IMR-90 (cell line): ENCODE measurements around the gene OR1C1. TPM values are rescaled to one million over a fixed set of nuclear protein-coding genes. Genes with fewer than 3 reads are reported as not detected.
"Not testable (repeated sequence)": the region's sequence is repeated elsewhere in the genome, so short reads cannot be mapped to it uniquely, and the experiment has no call there.

Experiments
- ATAC-seq: fragments of 200-7000 bp; cut with Tn5 transposase; 2 replicates; pipeline ENCODE4 v1.9.1; 2020; ENCODE audit warnings: low read depth, mild to moderate bottlenecking, moderate library complexity
- BruUV-seq: library from RNA; stranded (reverse); fragments of 400-500 nt; replicated peaks from 2 replicates; lab custom pipeline; 2021; lab: Mats Ljungman, UMichigan
- CTCF ChIA-PET: fragments of 300-600 bp; formaldehyde crosslinking; extraction: SDS; loops from one replicate; lab custom pipeline; 2021; ENCODE audit warnings: antibody characterized with exemption; lab: Yijun Ruan, JAX
- POLR2A ChIA-PET: fragments of 300-600 bp; sonication (Branson Sonifier 250); formaldehyde crosslinking; loops from one replicate; lab custom pipeline; 2022; ENCODE audit warnings: antibody characterized with exemption; ENCODE audit not compliant: unreplicated experiment; lab: Charles Lee
- DNase-seq: peaks from one replicate; pipeline ENCODE4 v3.0.0; 2013
- H2AFZ ChIP-seq: replicated peaks from 2 replicates; pipeline ENCODE3; 2013; ENCODE audit warnings: low read length, mild to moderate bottlenecking; ENCODE audit not compliant: poor library complexity
- H2AK5ac ChIP-seq: 2 replicates; pipeline ENCODE4 v1.6.1; 2013; ENCODE audit warnings: low read depth, low read length, inconsistent platforms
- H2AK9ac ChIP-seq: replicated peaks from 2 replicates; pipeline ENCODE3; 2013; ENCODE audit warnings: mild to moderate bottlenecking, low read depth, low read length, moderate library complexity; ENCODE audit not compliant: poor library complexity
- H2BK120ac ChIP-seq: 2 replicates; pipeline ENCODE4 v1.6.1; 2013; ENCODE audit warnings: low read depth, low read length, inconsistent platforms
- H2BK15ac ChIP-seq: 3 replicates; pipeline ENCODE4 v1.6.1; 2013; ENCODE audit warnings: low read depth, low read length, inconsistent platforms
- H2BK20ac ChIP-seq: 2 replicates; pipeline ENCODE4 v1.6.1; 2013; ENCODE audit warnings: low read depth, mild to moderate bottlenecking, inconsistent platforms, low read length, moderate library complexity
- H2BK5ac ChIP-seq: 2 replicates; pipeline ENCODE4 v1.6.1; 2013; ENCODE audit warnings: mild to moderate bottlenecking, low read depth, low read length, inconsistent platforms; ENCODE audit not compliant: poor library complexity, severe bottlenecking
- H3K14ac ChIP-seq: replicated peaks from 2 replicates; pipeline ENCODE4 v1.6.1; 2013; ENCODE audit warnings: low read depth, low read length, inconsistent platforms
- H3K18ac ChIP-seq: 2 replicates; pipeline ENCODE4 v1.6.1; 2013; ENCODE audit warnings: low read depth, low read length, control low read depth
- H3K23ac ChIP-seq: 2 replicates; pipeline ENCODE4 v1.6.1; 2013; ENCODE audit warnings: low read depth, low read length, inconsistent platforms
- H3K27ac ChIP-seq: 2 replicates; pipeline ENCODE4 v1.5.1; 2013; ENCODE audit warnings: mild to moderate bottlenecking, control low read depth, low read length; ENCODE audit not compliant: insufficient read depth
- H3K27me3 ChIP-seq: 2 replicates; pipeline ENCODE4 v1.6.1; 2013; ENCODE audit warnings: low read length; ENCODE audit not compliant: control insufficient read depth, insufficient read depth
- H3K36me3 ChIP-seq: 2 replicates; pipeline ENCODE4 v1.6.1; 2013; ENCODE audit warnings: low read length, mixed read lengths; ENCODE audit not compliant: control insufficient read depth, insufficient read depth
- H3K4ac ChIP-seq: 2 replicates; pipeline ENCODE4 v1.6.1; 2013; ENCODE audit warnings: low read depth, low read length, inconsistent platforms
- H3K4me1 ChIP-seq: 2 replicates; pipeline ENCODE4 v1.6.1; 2013; ENCODE audit warnings: low read length, mixed read lengths; ENCODE audit not compliant: control insufficient read depth, insufficient read depth
- H3K4me2 ChIP-seq: 2 replicates; pipeline ENCODE4 v1.6.1; 2013; ENCODE audit warnings: low read depth, mild to moderate bottlenecking, control low read depth, low read length, moderate library complexity
- H3K4me3 ChIP-seq: 2 replicates; pipeline ENCODE4 v1.5.1; 2013; ENCODE audit warnings: low read depth, mild to moderate bottlenecking, control low read depth, low read length, moderate library complexity; ENCODE audit not compliant: insufficient read depth
- H3K56ac ChIP-seq: 2 replicates; pipeline ENCODE4 v1.6.1; 2013; ENCODE audit warnings: low read length, inconsistent platforms; ENCODE audit not compliant: insufficient read depth; ENCODE audit errors: extremely low read depth
- H3K79me1 ChIP-seq, 2 experiments: 2 replicates each; pipeline ENCODE4 v1.6.1; 2013; ENCODE audit warnings: low read length in 2 of 2, inconsistent platforms in 1 of 2, low read depth in 1 of 2
- H3K9ac ChIP-seq: 2 replicates; pipeline ENCODE4 v1.6.1; 2013; ENCODE audit warnings: low read depth, low read length, control low read depth
- H3K9me1 ChIP-seq: 2 replicates; pipeline ENCODE4 v1.6.1; 2013; ENCODE audit warnings: low read length, inconsistent platforms; ENCODE audit not compliant: insufficient read depth
- H3K9me3 ChIP-seq: 2 replicates; pipeline ENCODE4 v1.6.1; 2013; ENCODE audit warnings: low read length; ENCODE audit not compliant: control insufficient read depth, insufficient read depth
- H4K20me1 ChIP-seq: 2 replicates; pipeline ENCODE4 v1.6.1; 2013; ENCODE audit warnings: low read length, inconsistent platforms; ENCODE audit not compliant: insufficient read depth
- H4K5ac ChIP-seq: 2 replicates; pipeline ENCODE4 v1.6.1; 2013; ENCODE audit warnings: mild to moderate bottlenecking, low read depth, low read length, control low read depth
- H4K8ac ChIP-seq, 2 experiments: 2 replicates each; pipeline ENCODE4 v1.6.1; 2013; ENCODE audit warnings: low read depth in 2 of 2, low read length in 2 of 2, control low read depth in 1 of 2, inconsistent platforms in 1 of 2
- H4K91ac ChIP-seq: 2 replicates; pipeline ENCODE4 v1.6.1; 2013; ENCODE audit warnings: low read depth, low read length, inconsistent platforms; ENCODE audit not compliant: insufficient read depth
- MXI1 ChIP-seq: IDR thresholded peaks from 2 replicates; pipeline ENCODE4 v1.6.1; 2012; ENCODE audit warnings: low read depth, mild to moderate bottlenecking, low read length, moderate library complexity, borderline replicate concordance
- SMC3 ChIP-seq: fragments of 150-350 bp; IDR thresholded peaks from 2 replicates; pipeline ENCODE4 v1.6.1; 2016; ENCODE audit warnings: low read depth, mild to moderate bottlenecking, antibody characterized with exemption, low read length, moderate library complexity
- WGBS, 2 experiments: methylation state at CpG; one replicate each; pipeline versions ENCODE4 v1.1.5 to v1.1.7; 2013; ENCODE audit warnings: missing lambda C conversion rate in 2 of 2; ENCODE audit not compliant: insufficient read length in 1 of 2; ENCODE audit errors: extremely low coverage in 2 of 2; 5-methylcytosine and 5-hydroxymethylcytosine counted together
- dilution Hi-C: fragments of 300-500 bp; cut with HindIII; formaldehyde crosslinking; loops from one replicate; pipeline ENCODE4 v1.14.3; 2018; ENCODE audit warnings: low sequenced_read_pairs; ENCODE audit not compliant: unreplicated experiment
- in situ Hi-C: fragments of 300-500 bp; cut with MboI; formaldehyde crosslinking; loops from 3 replicates; pipeline ENCODE4 v1.14.3; 2019; ENCODE audit warnings: low sequenced_read_pairs, inconsistent platforms, mixed read lengths
- intact Hi-C: fragments of 100-400 bp; cut with micrococcal nuclease; formaldehyde crosslinking; loops from 2 replicates; pipeline ENCODE4 v1.10.0; 2022
- polyA plus RNA-seq, 3 experiments: library from polyadenylated mRNA; depleted of rRNA; stranded (reverse); fragments of >200 nt; gene quantifications; 2 replicates each; pipeline ENCODE4 v1.2.3, GENCODE V29; 2012; ENCODE audit warnings: low replicate concordance in 1 of 3
- total RNA-seq: library from RNA; depleted of rRNA; stranded (reverse); fragments of >200 nt; gene quantifications from 2 replicates; pipeline ENCODE4 v1.2.3, GENCODE V29; 2012
- TF ChIP-seq, protein P1 (sequence below): fragments of 150-350 bp; IDR thresholded peaks from 2 replicates; pipeline ENCODE4 v1.6.1; 2017; ENCODE audit warnings: mild to moderate bottlenecking, antibody characterized with exemption, low read length, low read depth

The OR1C1 gene
- total and polyA plus RNA-seq, 2 of the 4 experiments (the other 2 are of a cell fraction), result not detected

DNA sequence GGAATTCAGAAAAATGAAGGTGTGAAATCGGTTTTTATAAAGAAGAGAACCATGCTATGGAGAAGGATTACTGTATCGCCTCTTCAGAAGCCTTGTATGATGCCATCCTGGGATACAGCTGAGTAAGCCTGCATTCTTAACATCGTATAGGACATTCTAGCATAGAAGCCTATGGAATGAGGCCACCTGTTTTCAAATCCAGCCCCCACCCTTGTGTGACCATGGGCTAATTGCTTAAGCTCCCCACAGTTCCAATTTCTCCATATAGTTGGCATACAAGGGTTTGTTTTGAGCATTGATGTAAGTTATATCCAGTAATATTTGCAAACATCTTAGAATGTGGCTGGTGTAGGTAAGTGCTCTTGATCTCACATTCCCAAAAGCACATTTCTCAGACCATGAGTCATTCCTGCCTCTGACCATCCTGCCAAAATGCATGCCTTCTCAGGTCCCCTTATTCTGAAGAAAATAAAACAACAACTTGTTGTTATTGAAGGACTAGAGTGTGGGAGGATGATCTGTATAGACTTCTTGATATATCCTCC lies 13.9 kb downstream of the OR1C1 start:
- WGBS, 2 experiments, result no CpG with 5 or more reads among the region's 3 CpGs

DNA sequence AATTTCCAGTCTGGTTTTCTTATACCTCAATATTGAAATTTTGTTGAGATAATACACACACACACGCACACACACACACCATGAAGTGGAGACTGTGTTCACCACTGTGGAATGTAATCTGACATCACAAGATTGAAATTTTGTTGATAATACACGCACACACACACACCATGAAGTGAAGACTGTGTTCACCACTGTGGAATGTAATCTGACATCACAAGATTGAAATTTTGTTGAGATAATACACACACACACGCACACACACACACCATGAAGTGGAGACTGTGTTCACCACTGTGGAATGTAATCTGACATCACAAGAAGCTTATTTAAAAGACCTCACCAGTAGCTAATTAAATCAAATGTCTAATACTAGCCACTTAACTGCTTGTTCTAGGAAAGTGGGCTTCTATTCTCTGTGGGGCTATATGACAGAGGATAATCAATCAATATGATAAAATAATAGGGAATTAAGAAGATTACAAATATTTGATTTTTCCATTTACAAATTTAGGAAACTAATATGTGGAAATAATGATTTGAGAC lies 18.1 kb downstream of the OR1C1 start:
- H3K9me1 ChIP-seq, H2BK20ac ChIP-seq, H3K4me2 ChIP-seq, H2AK5ac ChIP-seq, H3K18ac ChIP-seq, ATAC-seq, H3K56ac ChIP-seq, H4K91ac ChIP-seq, H3K4me1 ChIP-seq, H2BK120ac ChIP-seq, H2BK15ac ChIP-seq, H3K4me3 ChIP-seq, H3K14ac ChIP-seq, intact Hi-C loops, H2AK9ac ChIP-seq, H3K23ac ChIP-seq, H4K20me1 ChIP-seq, H3K4ac ChIP-seq, in situ Hi-C loops, H3K27me3 ChIP-seq, H3K27ac ChIP-seq, H4K8ac ChIP-seq, dilution Hi-C loops, H3K36me3 ChIP-seq, H3K79me1 ChIP-seq, H3K9ac ChIP-seq, H2AFZ ChIP-seq, H4K5ac ChIP-seq, CTCF ChIA-PET, POLR2A ChIA-PET, BruUV-seq: not testable (repeated sequence)
- peak overlapping the region; percentile 91 for H2BK5ac ChIP-seq
- DNase-seq, result peak; percentile 65
- WGBS, 2 experiments, result no CpG with 5 or more reads among the region's 3 CpGs
- peaks cover 12% of the 10 kb centered on the region for H3K9me3 ChIP-seq

More for the DNA sequence above, 13.9 kb downstream of the OR1C1 start:
- no peaks in the 10 kb centered on the region for H3K27me3 ChIP-seq
- no peak overlapping the region for H3K14ac ChIP-seq
- no peaks in the 10 kb centered on the region for H4K20me1 ChIP-seq
- no peak overlapping the region for H3K4me3 ChIP-seq
- intact Hi-C loops, result no loop called here
- H2BK20ac ChIP-seq, result no peak overlapping the region
- CTCF ChIA-PET, result no interaction called here
- H3K56ac ChIP-seq, result no peak overlapping the region
- TF ChIP-seq, protein P1, sequence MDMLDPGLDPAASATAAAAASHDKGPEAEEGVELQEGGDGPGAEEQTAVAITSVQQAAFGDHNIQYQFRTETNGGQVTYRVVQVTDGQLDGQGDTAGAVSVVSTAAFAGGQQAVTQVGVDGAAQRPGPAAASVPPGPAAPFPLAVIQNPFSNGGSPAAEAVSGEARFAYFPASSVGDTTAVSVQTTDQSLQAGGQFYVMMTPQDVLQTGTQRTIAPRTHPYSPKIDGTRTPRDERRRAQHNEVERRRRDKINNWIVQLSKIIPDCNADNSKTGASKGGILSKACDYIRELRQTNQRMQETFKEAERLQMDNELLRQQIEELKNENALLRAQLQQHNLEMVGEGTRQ, result no peak
- TF ChIP-seq SMC3 (no peak), MXI1 (no peak)
- H2BK120ac ChIP-seq, result no peak overlapping the region
- H4K5ac ChIP-seq, result no peak overlapping the region
- BruUV-seq, result no TSS peak
- no peak overlapping the region for H3K27ac ChIP-seq
- no peak overlapping the region for H2AK5ac ChIP-seq
- no peaks in the 10 kb centered on the region for H3K9me1 ChIP-seq
- no peak overlapping the region for H4K91ac ChIP-seq
- H3K4me2 ChIP-seq, result no peak overlapping the region
- H2BK5ac ChIP-seq, result peak overlapping the region; percentile 34
- H3K18ac ChIP-seq, result peak overlapping the region; percentile 8; the same call in 1 of the 2 replicates
- no peak overlapping the region for H3K23ac ChIP-seq
- POLR2A ChIA-PET, result no interaction called here
- H3K9ac ChIP-seq, result no peak overlapping the region
- H2BK15ac ChIP-seq, result no peak overlapping the region
- H3K4ac ChIP-seq, result no peak overlapping the region
- peak; percentile 16 for DNase-seq
- H3K9me3 ChIP-seq, result peaks cover 15% of the 10 kb centered on the region
- in situ Hi-C loops, result no loop called here
- no peaks in the 10 kb centered on the region for H3K4me1 ChIP-seq
- no peak overlapping the region; a peak in 1 of 4 replicates for H4K8ac ChIP-seq
- H3K79me1 ChIP-seq, result no peaks in the 10 kb centered on the region
- H2AK9ac ChIP-seq, result no peak overlapping the region
- no peak for ATAC-seq
- dilution Hi-C loops, result no loop called here
- no peak overlapping the region for H2AFZ ChIP-seq
- H3K36me3 ChIP-seq, result no peaks in the 10 kb centered on the region
